ENCODE results near the gene GCH1.

DNA sequence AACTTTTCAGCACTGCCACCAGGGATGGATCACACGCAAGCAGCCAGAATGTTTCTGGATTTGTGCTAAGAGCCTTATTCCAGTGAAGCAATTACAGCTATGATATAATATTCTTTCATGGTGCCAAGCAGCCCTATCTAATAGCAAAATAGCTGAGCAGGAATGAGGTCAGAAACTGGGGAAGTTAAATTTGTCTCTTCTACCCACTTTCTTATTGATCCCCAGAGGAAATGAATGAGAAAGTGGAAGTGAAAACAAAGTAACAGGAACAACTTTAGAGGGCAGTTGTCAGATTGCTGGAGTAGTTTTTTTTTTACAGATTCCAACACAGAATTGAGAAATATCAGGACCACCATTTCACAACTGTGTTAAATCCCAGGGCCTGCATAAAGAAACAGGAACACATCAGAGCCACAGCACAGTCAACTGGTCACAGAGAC, 44.8 kb downstream of the GCH1 start:
- TF ChIP-seq, protein P1, sequence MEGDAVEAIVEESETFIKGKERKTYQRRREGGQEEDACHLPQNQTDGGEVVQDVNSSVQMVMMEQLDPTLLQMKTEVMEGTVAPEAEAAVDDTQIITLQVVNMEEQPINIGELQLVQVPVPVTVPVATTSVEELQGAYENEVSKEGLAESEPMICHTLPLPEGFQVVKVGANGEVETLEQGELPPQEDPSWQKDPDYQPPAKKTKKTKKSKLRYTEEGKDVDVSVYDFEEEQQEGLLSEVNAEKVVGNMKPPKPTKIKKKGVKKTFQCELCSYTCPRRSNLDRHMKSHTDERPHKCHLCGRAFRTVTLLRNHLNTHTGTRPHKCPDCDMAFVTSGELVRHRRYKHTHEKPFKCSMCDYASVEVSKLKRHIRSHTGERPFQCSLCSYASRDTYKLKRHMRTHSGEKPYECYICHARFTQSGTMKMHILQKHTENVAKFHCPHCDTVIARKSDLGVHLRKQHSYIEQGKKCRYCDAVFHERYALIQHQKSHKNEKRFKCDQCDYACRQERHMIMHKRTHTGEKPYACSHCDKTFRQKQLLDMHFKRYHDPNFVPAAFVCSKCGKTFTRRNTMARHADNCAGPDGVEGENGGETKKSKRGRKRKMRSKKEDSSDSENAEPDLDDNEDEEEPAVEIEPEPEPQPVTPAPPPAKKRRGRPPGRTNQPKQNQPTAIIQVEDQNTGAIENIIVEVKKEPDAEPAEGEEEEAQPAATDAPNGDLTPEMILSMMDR (IDR thresholded peaks at IDR 0.05; ENCODE audit: insufficient read depth, low read length), result no peak
- TF ChIP-seq POLR2AphosphoS5 (IDR thresholded peaks at IDR 0.05; ENCODE audit: low read depth) (no peak), SPI1 (IDR thresholded peaks at IDR 0.05; ENCODE audit: borderline replicate concordance, low read depth) (peak; percentile 46; the same call in 1 of the 2 replicates)

Measured in HL-60 (cell line).